A549 (cell line): ENCODE data around the gene RUVBL2. TPM values are rescaled to one million over a fixed set of nuclear protein-coding genes. Genes with fewer than 3 reads are reported as not detected.

Source experiments
- ATAC-seq, 2 experiments: fragments of 200-7000 bp in 1 of 2; fragments of >200 bp in 1 of 2; cut with Nextera tagmentation in 1 of 2; cut with Tn5 transposase in 1 of 2; 3 replicates each; pipeline versions ENCODE4 v1.8.0 to v1.9.1; 2018 to 2020; ENCODE audit warnings: mild to moderate bottlenecking in 1 of 2, moderate library complexity in 1 of 2
- CTCF ChIA-PET: fragments of 300-600 bp; sonication (Branson Sonifier 250); formaldehyde crosslinking; extraction: SDS; loops from one replicate; lab custom pipeline; 2021; ENCODE audit warnings: antibody characterized with exemption, inconsistent platforms; lab: Yijun Ruan, JAX
- POLR2A ChIA-PET: fragments of 350-600 bp; formaldehyde crosslinking; extraction: SDS; loops from one replicate; lab custom pipeline; 2021; ENCODE audit warnings: antibody characterized with exemption, inconsistent platforms; lab: Yijun Ruan, JAX
- DNase-seq, 2 experiments: peaks; one replicate each; pipeline versions ENCODE4 v3.0.0 to v3.0.0-alpha.2; 2011 to 2016; ENCODE audit warnings: low read depth in 1 of 2, low spot score in 1 of 2
- FAIRE-seq: peaks from 2 replicates; lab custom pipeline; 2011; peaks lifted over from hg19 to GRCh38; lab: Jason Lieb, UNC
- H3K27ac ChIP-seq, 2 experiments: fragments of >200 bp; sonication (Bioruptor Twin); formaldehyde crosslinking; 3 replicates each; pipeline ENCODE4 v1.5.1; 2016 to 2017
- H3K4me1 ChIP-seq: fragments of >200 bp; sonication (Bioruptor Twin); formaldehyde crosslinking; 3 replicates; pipeline ENCODE4 v1.6.1; 2016
- H3K4me2 ChIP-seq: fragments of >200 bp; sonication (Bioruptor Twin); formaldehyde crosslinking; 3 replicates; pipeline ENCODE4 v1.6.1; 2016
- H3K4me3 ChIP-seq: fragments of >200 bp; sonication (Bioruptor Twin); formaldehyde crosslinking; 3 replicates; pipeline ENCODE4 v1.5.1; 2016
- H3K9me3 ChIP-seq: fragments of >200 bp; sonication (Bioruptor Twin); formaldehyde crosslinking; 3 replicates; pipeline ENCODE4 v1.6.1; 2016
- BHLHE40 ChIP-seq: IDR thresholded peaks from 2 replicates; pipeline ENCODE4 v1.6.1; 2012; ENCODE audit warnings: low read depth, low read length, inconsistent platforms
- CHD2 ChIP-seq: fragments of 150-350 bp; IDR thresholded peaks from 2 replicates; pipeline ENCODE4 v1.6.1; 2014; ENCODE audit warnings: low read length; ENCODE audit not compliant: partially characterized antibody
- EHF ChIP-seq: fragments of 250-450 bp; sonication (Bioruptor Pico); IDR thresholded peaks from 2 replicates; pipeline ENCODE4 v1.5.0; 2020; ENCODE audit warnings: mild to moderate bottlenecking
- FOSL2 ChIP-seq, 2 experiments: fragments of 450-650 bp in 1 of 2; fragments of >200 bp in 1 of 2; sonication (Bioruptor Twin) in 1 of 2; formaldehyde crosslinking; IDR thresholded peaks; 2 replicates each; pipeline versions ENCODE4 v1.5.0 to v1.6.1; 2016 to 2020; ENCODE audit warnings: mild to moderate bottlenecking in 1 of 2, moderate library complexity in 1 of 2
- FOXS1 ChIP-seq: fragments of 250-450 bp; sonication (Bioruptor Pico); IDR thresholded peaks from 2 replicates; pipeline ENCODE4 v1.5.0; 2020; ENCODE audit warnings: mild to moderate bottlenecking, moderate library complexity
- GATA3 ChIP-seq: IDR thresholded peaks from 2 replicates; pipeline ENCODE4 v1.6.1; 2012; ENCODE audit warnings: borderline replicate concordance
- HOXB5 ChIP-seq: fragments of 250-450 bp; sonication (Bioruptor Pico); IDR thresholded peaks from 2 replicates; pipeline ENCODE4 v1.5.0; 2020; ENCODE audit warnings: mild to moderate bottlenecking, moderate library complexity
- JUNB ChIP-seq: fragments of >200 bp; sonication (Bioruptor Twin); formaldehyde crosslinking; IDR thresholded peaks from 2 replicates; pipeline ENCODE4 v1.6.1; 2016
- MAFK ChIP-seq: fragments of 450-650 bp; IDR thresholded peaks from 2 replicates; pipeline ENCODE4 v1.6.1; 2014; ENCODE audit not compliant: partially characterized antibody
- MAX ChIP-seq: IDR thresholded peaks from 2 replicates; pipeline ENCODE4 v1.6.1; 2012
- RCOR1 ChIP-seq: fragments of 150-350 bp; IDR thresholded peaks from 2 replicates; pipeline ENCODE4 v1.6.1; 2014; ENCODE audit warnings: antibody characterized with exemption, low read length, low read depth
- SMC3 ChIP-seq: fragments of >200 bp; sonication (Bioruptor Twin); formaldehyde crosslinking; IDR thresholded peaks from 3 replicates; pipeline ENCODE4 v1.6.1; 2018; ENCODE audit warnings: inconsistent platforms
- TFCP2L1 ChIP-seq: fragments of 250-450 bp; sonication (Bioruptor Pico); IDR thresholded peaks from 2 replicates; pipeline ENCODE4 v1.5.0; 2021; ENCODE audit warnings: mild to moderate bottlenecking
- TP53 ChIP-seq: fragments of 250-450 bp; sonication (Bioruptor Pico); IDR thresholded peaks from 2 replicates; pipeline ENCODE4 v1.5.0; 2021; ENCODE audit warnings: mild to moderate bottlenecking, moderate library complexity
- ZC3H11A ChIP-seq: fragments of 450-650 bp; IDR thresholded peaks from 2 replicates; pipeline ENCODE4 v1.6.1; 2014; ENCODE audit warnings: antibody characterized with exemption, mild to moderate bottlenecking
- WGBS: methylation state at CpG from one replicate; pipeline ENCODE4 v1.1.6; 2017; ENCODE audit errors: missing lambda C conversion rate; 5-methylcytosine and 5-hydroxymethylcytosine counted together
- polyA plus RNA-seq, 4 experiments: library from polyadenylated mRNA; depleted of rRNA in 3 of 4; stranded (reverse); fragments of >200 nt; fragmentation: RNase III in 1 of 4; extraction: RNeasy Plus Mini Kit Qiagen cat#74134 plus additional on column Dnase treatment in 1 of 4; gene quantifications; 2 replicates in 3 of 4; 3 replicates in 1 of 4; pipeline ENCODE4 v1.2.3, GENCODE V29; 2011 to 2017
- TF ChIP-seq, protein P1 (sequence below): IDR thresholded peaks from 2 replicates; pipeline ENCODE4 v1.6.1; 2012; ENCODE audit warnings: low read depth, borderline replicate concordance
- TF ChIP-seq, protein P2 (sequence below): fragments of 200-600 bp; sonication (generic); IDR thresholded peaks from 2 replicates; pipeline ENCODE4 v1.6.1; 2016; ENCODE audit warnings: antibody characterized with exemption, mild to moderate bottlenecking, moderate library complexity
- TF ChIP-seq, protein P3 (sequence below): fragments of >200 bp; sonication (Bioruptor Twin); formaldehyde crosslinking; IDR thresholded peaks from 3 replicates; pipeline ENCODE4 v1.5.1; 2016

The RUVBL2 gene
- polyA plus RNA-seq, 2 of the 4 experiments (the other 2 are of a cell fraction): 186 to 225 TPM

DNA sequence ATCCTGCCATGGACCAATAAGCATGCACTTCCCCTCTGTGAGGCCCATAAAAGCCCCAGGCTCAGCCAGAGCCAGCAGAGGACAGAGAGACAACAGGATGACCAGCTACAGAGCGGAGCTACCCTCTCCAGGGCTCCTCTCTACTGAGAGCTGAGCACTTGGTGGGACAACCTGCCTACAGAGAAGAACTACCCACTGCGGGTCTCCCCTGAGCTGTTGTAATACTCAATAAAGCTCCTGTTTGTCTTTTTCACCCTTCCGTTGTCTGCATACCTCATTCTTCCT lies 46.5 kb upstream of the RUVBL2 start:
- ChIA-PET CTCF (interaction anchor here (1.1 to 3.3 kb wide), 4 partner anchors 14 to 104 kb away, joined by 3 to 8 read pairs (median 4); partner anchors contain the start of gene DHDH), POLR2A (no interaction called here)
- WGBS: 94% methylated on average over 3 of the region's 3 CpGs
- DNase-seq: no peak
- Histone ChIP-seq H3K27ac (peak overlapping the region in 1 of 2 experiments; percentile 29; a peak in 2 of 6 replicates), H3K9me3 (no peaks in the 10 kb centered on the region), H3K4me3 (no peak overlapping the region), H3K4me2 (no peak overlapping the region)
- TF ChIP-seq FOXS1 (no peak), FOSL2 (IDR thresholded peaks at IDR 0.05) (no peak), FOSL2 (CRISPR knock-in tag; IDR thresholded peaks at IDR 0.05) (no peak), HOXB5 (CRISPR knock-in tag) (no peak), EHF (CRISPR knock-in tag) (no peak), ZC3H11A (no peak), SMC3 (no peak), MAFK (no peak)
- TF ChIP-seq, protein P1, sequence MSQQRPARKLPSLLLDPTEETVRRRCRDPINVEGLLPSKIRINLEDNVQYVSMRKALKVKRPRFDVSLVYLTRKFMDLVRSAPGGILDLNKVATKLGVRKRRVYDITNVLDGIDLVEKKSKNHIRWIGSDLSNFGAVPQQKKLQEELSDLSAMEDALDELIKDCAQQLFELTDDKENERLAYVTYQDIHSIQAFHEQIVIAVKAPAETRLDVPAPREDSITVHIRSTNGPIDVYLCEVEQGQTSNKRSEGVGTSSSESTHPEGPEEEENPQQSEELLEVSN: no peak
- TF ChIP-seq, all 56 proteins: peak for 0
- FAIRE-seq: no peak
- no peak for ATAC-seq
- no peaks in the 10 kb centered on the region for H3K4me1 ChIP-seq

DNA sequence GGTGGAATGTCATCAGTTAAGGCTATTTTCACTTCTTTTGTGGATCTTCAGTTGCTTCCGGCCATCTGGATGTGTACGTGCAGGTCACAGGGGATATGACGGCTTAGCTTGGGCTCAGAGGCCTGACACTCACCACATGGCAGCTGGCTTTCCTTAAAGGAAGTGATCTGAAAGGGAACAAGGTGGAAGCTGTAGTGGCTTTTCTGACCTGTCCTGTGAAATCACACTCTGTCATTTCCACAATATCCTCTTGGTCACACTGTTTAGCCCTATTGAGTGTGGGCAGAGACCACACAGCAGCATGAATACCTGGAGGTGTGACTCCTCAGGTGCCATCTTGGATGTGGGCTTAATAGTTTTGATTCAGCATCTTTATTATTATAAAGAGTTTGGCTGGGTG lies 43.5 kb upstream of the RUVBL2 start:
- Histone ChIP-seq H3K4me3 (no peak overlapping the region), H3K27ac (no peak overlapping the region), H3K4me2 (no peak overlapping the region), H3K9me3 (no peaks in the 10 kb centered on the region), H3K4me1 (peaks cover 6% of the 10 kb centered on the region)
- CTCF ChIA-PET: interaction anchor here (0.8 to 1.4 kb wide), 2 partner anchors 76 to 162 kb away, joined by 3 to 5 read pairs; no protein-coding TSS in a partner anchor
- DNase-seq (no peak), FAIRE-seq (no peak), ATAC-seq (no peak)
- TF ChIP-seq JUNB: no peak
- no peak for TF ChIP-seq MAX
- TF ChIP-seq BHLHE40: no peak
- TF ChIP-seq CHD2: no peak
- TF ChIP-seq, protein P2, sequence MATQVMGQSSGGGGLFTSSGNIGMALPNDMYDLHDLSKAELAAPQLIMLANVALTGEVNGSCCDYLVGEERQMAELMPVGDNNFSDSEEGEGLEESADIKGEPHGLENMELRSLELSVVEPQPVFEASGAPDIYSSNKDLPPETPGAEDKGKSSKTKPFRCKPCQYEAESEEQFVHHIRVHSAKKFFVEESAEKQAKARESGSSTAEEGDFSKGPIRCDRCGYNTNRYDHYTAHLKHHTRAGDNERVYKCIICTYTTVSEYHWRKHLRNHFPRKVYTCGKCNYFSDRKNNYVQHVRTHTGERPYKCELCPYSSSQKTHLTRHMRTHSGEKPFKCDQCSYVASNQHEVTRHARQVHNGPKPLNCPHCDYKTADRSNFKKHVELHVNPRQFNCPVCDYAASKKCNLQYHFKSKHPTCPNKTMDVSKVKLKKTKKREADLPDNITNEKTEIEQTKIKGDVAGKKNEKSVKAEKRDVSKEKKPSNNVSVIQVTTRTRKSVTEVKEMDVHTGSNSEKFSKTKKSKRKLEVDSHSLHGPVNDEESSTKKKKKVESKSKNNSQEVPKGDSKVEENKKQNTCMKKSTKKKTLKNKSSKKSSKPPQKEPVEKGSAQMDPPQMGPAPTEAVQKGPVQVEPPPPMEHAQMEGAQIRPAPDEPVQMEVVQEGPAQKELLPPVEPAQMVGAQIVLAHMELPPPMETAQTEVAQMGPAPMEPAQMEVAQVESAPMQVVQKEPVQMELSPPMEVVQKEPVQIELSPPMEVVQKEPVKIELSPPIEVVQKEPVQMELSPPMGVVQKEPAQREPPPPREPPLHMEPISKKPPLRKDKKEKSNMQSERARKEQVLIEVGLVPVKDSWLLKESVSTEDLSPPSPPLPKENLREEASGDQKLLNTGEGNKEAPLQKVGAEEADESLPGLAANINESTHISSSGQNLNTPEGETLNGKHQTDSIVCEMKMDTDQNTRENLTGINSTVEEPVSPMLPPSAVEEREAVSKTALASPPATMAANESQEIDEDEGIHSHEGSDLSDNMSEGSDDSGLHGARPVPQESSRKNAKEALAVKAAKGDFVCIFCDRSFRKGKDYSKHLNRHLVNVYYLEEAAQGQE: no peak
- TF ChIP-seq, protein P3, sequence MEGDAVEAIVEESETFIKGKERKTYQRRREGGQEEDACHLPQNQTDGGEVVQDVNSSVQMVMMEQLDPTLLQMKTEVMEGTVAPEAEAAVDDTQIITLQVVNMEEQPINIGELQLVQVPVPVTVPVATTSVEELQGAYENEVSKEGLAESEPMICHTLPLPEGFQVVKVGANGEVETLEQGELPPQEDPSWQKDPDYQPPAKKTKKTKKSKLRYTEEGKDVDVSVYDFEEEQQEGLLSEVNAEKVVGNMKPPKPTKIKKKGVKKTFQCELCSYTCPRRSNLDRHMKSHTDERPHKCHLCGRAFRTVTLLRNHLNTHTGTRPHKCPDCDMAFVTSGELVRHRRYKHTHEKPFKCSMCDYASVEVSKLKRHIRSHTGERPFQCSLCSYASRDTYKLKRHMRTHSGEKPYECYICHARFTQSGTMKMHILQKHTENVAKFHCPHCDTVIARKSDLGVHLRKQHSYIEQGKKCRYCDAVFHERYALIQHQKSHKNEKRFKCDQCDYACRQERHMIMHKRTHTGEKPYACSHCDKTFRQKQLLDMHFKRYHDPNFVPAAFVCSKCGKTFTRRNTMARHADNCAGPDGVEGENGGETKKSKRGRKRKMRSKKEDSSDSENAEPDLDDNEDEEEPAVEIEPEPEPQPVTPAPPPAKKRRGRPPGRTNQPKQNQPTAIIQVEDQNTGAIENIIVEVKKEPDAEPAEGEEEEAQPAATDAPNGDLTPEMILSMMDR: no peak
- TF ChIP-seq EHF (CRISPR knock-in tag): no peak
- no peak for TF ChIP-seq GATA3
- no peak for TF ChIP-seq FOSL2 (IDR thresholded peaks at IDR 0.05)
- no peak for TF ChIP-seq FOSL2 (CRISPR knock-in tag; IDR thresholded peaks at IDR 0.05)
- TF ChIP-seq TFCP2L1 (CRISPR knock-in tag): no peak
- 85% methylated on average over 3 of the region's 3 CpGs for WGBS
- POLR2A ChIA-PET: no interaction called here

GRCh38 chr19:48950830-48951519 lies 42.7 kb upstream of the RUVBL2 start:
- Histone ChIP-seq H3K4me1 (peaks cover 10% of the 10 kb centered on the region), H3K4me3 (no peak overlapping the region), H3K4me2 (no peak overlapping the region), H3K27ac (no peak overlapping the region), H3K9me3 (no peaks in the 10 kb centered on the region)
- ATAC-seq: no peak
- ChIA-PET POLR2A (interaction anchor here (1.4 to 1.7 kb wide), 2 partner anchors 15 to 79 kb away, joined by 4 read pairs; partner anchors contain the start of gene PPP1R15A), CTCF (interaction anchor here (1.1 to 1.9 kb wide), 6 partner anchors 18 to 163 kb away, joined by 3 to 9 read pairs (median 4); partner anchors contain the start of gene NUCB1)
- 56% methylated on average over 9 of the region's 9 CpGs for WGBS
- no peak for FAIRE-seq
- TF ChIP-seq RCOR1 (no peak), EHF (CRISPR knock-in tag) (no peak), TP53 (CRISPR knock-in tag) (no peak)
- DNase-seq: no peak
